GM12878 (cell line): ENCODE results near the gene AURKAIP1. TPM values are rescaled to one million over a fixed set of nuclear protein-coding genes. Genes with fewer than 3 reads are reported as not detected.

Experiments used
- EZH2 ChIP-seq: IDR thresholded peaks from 2 replicates; pipeline ENCODE4 v1.6.1; 2012; ENCODE audit warnings: low read depth, mild to moderate bottlenecking, control low read depth, inconsistent platforms, low read length, borderline replicate concordance; ENCODE audit not compliant: control insufficient read depth
- HDAC2 ChIP-seq: fragments of 200-600 bp; sonication (generic); IDR thresholded peaks from 2 replicates; pipeline ENCODE4 v1.6.1; 2017
- MTA2 ChIP-seq: fragments of 450-650 bp; IDR thresholded peaks from 2 replicates; pipeline ENCODE4 v1.6.1; 2016; ENCODE audit warnings: low read depth, mild to moderate bottlenecking, moderate library complexity
- POLR2AphosphoS5 ChIP-seq: IDR thresholded peaks from 2 replicates; pipeline ENCODE4 v1.6.1; 2011; ENCODE audit warnings: mild to moderate bottlenecking, low read length, inconsistent platforms
- SIX5 ChIP-seq: IDR thresholded peaks from 2 replicates; pipeline ENCODE4 v1.6.1; 2011; ENCODE audit warnings: mild to moderate bottlenecking, low read depth, low read length, moderate library complexity; ENCODE audit not compliant: severe bottlenecking
- TAF1 ChIP-seq: IDR thresholded peaks from 2 replicates; pipeline ENCODE4 v1.6.1; 2011; ENCODE audit warnings: mild to moderate bottlenecking, low read depth, low read length, borderline replicate concordance
- TCF7 ChIP-seq: IDR thresholded peaks from 2 replicates; pipeline ENCODE4 v1.6.1; 2014; ENCODE audit warnings: antibody characterized with exemption, borderline replicate concordance
- YY1 ChIP-seq: IDR thresholded peaks from 2 replicates; pipeline ENCODE4 v1.6.1; 2011; ENCODE audit warnings: low read depth, mild to moderate bottlenecking, low read length
- polyA plus RNA-seq, 11 experiments: library from polyadenylated mRNA; depleted of rRNA in 4 of 11; unstranded in 6 of 11; stranded (reverse) in 5 of 11; fragments of >200 nt; fragmentation: Nextera tagmentation in 4 of 11; fragmentation: Illumina TruSeq in 1 of 11; extraction: Ambion mirVana in 4 of 11; extraction: Trizol in 1 of 11; gene quantifications; 1 replicate in 1 of 11; 2 replicates in 10 of 11; pipeline versions ENCODE4 v1.2.1 to v1.2.3, GENCODE V29; 2011 to 2016; ENCODE audit warnings: inconsistent platforms in 2 of 11, missing spikeins in 2 of 11, low read depth in 1 of 11
- total RNA-seq, 4 experiments: library from RNA; depleted of rRNA in 3 of 4; stranded (reverse); fragments of >200 nt in 3 of 4; fragmentation: Illumina TruSeq in 1 of 4; extraction: Trizol in 1 of 4; gene quantifications; 2 replicates each; pipeline versions ENCODE4 v1.2.1 to v1.2.3, GENCODE V29; 2013 to 2021
- TF ChIP-seq, protein P1 (sequence below): fragments of 450-650 bp; formaldehyde crosslinking; IDR thresholded peaks from 2 replicates; pipeline ENCODE4 v1.5.0; 2022; ENCODE audit warnings: mild to moderate bottlenecking, missing genetic modification characterization
- TF ChIP-seq, protein P2 (sequence below): IDR thresholded peaks from 2 replicates; pipeline ENCODE4 v1.6.1; 2011; ENCODE audit warnings: mild to moderate bottlenecking, low read depth, low read length, moderate library complexity; ENCODE audit not compliant: insufficient replicate concordance
- TF ChIP-seq, protein P3 (sequence below): fragments of 450-650 bp; IDR thresholded peaks from 2 replicates; pipeline ENCODE4 v1.6.1; 2016; ENCODE audit warnings: mild to moderate bottlenecking, moderate library complexity, borderline replicate concordance
- TF ChIP-seq, protein P4 (sequence below): IDR thresholded peaks from 2 replicates; pipeline ENCODE4 v1.6.1; 2012; ENCODE audit warnings: low read depth, low read length, improper control_type of control experiment
- TF ChIP-seq, protein P5 (sequence below): fragments of 450-650 bp; IDR thresholded peaks from 2 replicates; pipeline ENCODE4 v1.6.1; 2017; ENCODE audit warnings: mild to moderate bottlenecking

Gene AURKAIP1
- total and polyA plus RNA-seq, 10 of the 15 experiments (the other 5 are each of a cell fraction or from before 2014, with no cell fraction given), result 6.5 to 366 (median 120) TPM

DNA sequence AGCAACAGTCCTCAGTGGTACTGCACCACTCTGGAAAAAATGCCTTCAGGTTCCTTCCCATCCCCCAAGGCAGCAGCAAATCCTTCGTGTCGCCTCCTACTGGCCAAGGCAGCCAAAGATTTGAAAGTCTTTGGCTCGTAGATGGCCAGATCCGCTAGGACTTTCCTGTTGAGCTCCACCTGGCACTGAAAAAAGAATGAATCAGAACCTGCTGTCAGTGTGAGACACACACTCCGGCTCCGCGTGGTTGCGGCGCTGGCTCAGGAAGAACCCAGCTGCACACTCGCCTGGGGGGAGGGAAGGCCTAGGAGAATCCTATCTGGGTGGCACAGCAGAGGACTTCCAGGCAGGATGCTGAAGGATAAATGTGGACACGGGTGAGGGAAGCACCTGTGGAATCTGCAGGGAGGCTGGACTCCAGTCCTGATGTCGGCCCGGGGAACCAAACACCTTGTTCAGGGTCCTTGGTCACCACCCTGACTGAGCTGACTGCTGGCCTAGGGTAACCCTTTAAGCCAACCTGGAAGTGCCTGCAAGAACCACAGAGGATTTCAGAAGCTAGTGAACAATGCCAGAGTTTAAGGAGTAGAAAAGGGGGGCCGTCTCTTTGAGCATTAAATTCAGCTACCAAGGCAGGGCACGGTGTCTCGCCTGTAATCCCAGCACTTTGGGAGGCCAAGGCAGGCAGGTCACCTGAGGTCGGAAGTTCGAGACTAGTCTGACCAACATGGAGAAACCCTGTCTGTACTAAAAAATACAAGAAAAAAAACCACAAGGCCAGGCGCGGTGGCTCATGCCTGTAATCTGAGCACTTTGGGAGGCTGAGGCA, 27.3 kb upstream of the AURKAIP1 start (continued):
- TF ChIP-seq, protein P1, sequence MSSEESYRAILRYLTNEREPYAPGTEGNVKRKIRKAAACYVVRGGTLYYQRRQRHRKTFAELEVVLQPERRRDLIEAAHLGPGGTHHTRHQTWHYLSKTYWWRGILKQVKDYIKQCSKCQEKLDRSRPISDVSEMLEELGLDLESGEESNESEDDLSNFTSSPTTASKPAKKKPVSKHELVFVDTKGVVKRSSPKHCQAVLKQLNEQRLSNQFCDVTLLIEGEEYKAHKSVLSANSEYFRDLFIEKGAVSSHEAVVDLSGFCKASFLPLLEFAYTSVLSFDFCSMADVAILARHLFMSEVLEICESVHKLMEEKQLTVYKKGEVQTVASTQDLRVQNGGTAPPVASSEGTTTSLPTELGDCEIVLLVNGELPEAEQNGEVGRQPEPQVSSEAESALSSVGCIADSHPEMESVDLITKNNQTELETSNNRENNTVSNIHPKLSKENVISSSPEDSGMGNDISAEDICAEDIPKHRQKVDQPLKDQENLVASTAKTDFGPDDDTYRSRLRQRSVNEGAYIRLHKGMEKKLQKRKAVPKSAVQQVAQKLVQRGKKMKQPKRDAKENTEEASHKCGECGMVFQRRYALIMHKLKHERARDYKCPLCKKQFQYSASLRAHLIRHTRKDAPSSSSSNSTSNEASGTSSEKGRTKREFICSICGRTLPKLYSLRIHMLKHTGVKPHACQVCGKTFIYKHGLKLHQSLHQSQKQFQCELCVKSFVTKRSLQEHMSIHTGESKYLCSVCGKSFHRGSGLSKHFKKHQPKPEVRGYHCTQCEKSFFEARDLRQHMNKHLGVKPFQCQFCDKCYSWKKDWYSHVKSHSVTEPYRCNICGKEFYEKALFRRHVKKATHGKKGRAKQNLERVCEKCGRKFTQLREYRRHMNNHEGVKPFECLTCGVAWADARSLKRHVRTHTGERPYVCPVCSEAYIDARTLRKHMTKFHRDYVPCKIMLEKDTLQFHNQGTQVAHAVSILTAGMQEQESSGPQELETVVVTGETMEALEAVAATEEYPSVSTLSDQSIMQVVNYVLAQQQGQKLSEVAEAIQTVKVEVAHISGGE (CRISPR knock-in tag), result no peak
- TF ChIP-seq, protein P2, sequence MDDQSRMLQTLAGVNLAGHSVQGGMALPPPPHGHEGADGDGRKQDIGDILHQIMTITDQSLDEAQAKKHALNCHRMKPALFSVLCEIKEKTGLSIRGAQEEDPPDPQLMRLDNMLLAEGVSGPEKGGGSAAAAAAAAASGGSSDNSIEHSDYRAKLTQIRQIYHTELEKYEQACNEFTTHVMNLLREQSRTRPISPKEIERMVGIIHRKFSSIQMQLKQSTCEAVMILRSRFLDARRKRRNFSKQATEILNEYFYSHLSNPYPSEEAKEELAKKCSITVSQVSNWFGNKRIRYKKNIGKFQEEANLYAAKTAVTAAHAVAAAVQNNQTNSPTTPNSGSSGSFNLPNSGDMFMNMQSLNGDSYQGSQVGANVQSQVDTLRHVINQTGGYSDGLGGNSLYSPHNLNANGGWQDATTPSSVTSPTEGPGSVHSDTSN, result no peak
- no peak for TF ChIP-seq HDAC2
- no peak for TF ChIP-seq EZH2
- TF ChIP-seq, protein P3, sequence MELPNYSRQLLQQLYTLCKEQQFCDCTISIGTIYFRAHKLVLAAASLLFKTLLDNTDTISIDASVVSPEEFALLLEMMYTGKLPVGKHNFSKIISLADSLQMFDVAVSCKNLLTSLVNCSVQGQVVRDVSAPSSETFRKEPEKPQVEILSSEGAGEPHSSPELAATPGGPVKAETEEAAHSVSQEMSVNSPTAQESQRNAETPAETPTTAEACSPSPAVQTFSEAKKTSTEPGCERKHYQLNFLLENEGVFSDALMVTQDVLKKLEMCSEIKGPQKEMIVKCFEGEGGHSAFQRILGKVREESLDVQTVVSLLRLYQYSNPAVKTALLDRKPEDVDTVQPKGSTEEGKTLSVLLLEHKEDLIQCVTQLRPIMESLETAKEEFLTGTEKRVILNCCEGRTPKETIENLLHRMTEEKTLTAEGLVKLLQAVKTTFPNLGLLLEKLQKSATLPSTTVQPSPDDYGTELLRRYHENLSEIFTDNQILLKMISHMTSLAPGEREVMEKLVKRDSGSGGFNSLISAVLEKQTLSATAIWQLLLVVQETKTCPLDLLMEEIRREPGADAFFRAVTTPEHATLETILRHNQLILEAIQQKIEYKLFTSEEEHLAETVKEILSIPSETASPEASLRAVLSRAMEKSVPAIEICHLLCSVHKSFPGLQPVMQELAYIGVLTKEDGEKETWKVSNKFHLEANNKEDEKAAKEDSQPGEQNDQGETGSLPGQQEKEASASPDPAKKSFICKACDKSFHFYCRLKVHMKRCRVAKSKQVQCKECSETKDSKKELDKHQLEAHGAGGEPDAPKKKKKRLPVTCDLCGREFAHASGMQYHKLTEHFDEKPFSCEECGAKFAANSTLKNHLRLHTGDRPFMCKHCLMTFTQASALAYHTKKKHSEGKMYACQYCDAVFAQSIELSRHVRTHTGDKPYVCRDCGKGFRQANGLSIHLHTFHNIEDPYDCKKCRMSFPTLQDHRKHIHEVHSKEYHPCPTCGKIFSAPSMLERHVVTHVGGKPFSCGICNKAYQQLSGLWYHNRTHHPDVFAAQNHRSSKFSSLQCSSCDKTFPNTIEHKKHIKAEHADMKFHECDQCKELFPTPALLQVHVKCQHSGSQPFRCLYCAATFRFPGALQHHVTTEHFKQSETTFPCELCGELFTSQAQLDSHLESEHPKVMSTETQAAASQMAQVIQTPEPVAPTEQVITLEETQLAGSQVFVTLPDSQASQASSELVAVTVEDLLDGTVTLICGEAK, result no peak
- TF ChIP-seq TAF1, result no peak
- peak; percentile 37; the same call in 1 of the 2 replicates for TF ChIP-seq POLR2AphosphoS5
- TF ChIP-seq MTA2, result no peak
- TF ChIP-seq, protein P4, sequence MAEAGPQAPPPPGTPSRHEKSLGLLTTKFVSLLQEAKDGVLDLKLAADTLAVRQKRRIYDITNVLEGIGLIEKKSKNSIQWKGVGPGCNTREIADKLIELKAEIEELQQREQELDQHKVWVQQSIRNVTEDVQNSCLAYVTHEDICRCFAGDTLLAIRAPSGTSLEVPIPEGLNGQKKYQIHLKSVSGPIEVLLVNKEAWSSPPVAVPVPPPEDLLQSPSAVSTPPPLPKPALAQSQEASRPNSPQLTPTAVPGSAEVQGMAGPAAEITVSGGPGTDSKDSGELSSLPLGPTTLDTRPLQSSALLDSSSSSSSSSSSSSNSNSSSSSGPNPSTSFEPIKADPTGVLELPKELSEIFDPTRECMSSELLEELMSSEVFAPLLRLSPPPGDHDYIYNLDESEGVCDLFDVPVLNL, result no peak
- TF ChIP-seq, protein P5, sequence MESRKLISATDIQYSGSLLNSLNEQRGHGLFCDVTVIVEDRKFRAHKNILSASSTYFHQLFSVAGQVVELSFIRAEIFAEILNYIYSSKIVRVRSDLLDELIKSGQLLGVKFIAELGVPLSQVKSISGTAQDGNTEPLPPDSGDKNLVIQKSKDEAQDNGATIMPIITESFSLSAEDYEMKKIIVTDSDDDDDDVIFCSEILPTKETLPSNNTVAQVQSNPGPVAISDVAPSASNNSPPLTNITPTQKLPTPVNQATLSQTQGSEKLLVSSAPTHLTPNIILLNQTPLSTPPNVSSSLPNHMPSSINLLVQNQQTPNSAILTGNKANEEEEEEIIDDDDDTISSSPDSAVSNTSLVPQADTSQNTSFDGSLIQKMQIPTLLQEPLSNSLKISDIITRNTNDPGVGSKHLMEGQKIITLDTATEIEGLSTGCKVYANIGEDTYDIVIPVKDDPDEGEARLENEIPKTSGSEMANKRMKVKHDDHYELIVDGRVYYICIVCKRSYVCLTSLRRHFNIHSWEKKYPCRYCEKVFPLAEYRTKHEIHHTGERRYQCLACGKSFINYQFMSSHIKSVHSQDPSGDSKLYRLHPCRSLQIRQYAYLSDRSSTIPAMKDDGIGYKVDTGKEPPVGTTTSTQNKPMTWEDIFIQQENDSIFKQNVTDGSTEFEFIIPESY, result peak; percentile 34; the same call in 1 of the 2 replicates
- TF ChIP-seq YY1, result peak; percentile 34; the same call in 1 of the 2 replicates
- no peak for TF ChIP-seq TCF7
- no peak for TF ChIP-seq SIX5
